Measurements from ENCODE around the gene DIO3. TPM values are rescaled to one million over a fixed set of nuclear protein-coding genes. Genes with fewer than 3 reads are reported as not detected.

The DIO3 gene
- total RNA-seq, 2 donors from 2014 or later: 24.2 to 60.5 TPM

GRCh38 chr14:101604228-101604934 is 43.1 kb downstream of the DIO3 start:
- no peak for DNase-seq
- no peak overlapping the region for H3K4me3 Mint-ChIP-seq
- WGBS, 2 experiments (ENCODE audit: insufficient coverage in 1 of 2, insufficient read length in 1 of 2): 91 to 94% methylated on average over 3 to 7 of the region's 9 CpGs

DNA sequence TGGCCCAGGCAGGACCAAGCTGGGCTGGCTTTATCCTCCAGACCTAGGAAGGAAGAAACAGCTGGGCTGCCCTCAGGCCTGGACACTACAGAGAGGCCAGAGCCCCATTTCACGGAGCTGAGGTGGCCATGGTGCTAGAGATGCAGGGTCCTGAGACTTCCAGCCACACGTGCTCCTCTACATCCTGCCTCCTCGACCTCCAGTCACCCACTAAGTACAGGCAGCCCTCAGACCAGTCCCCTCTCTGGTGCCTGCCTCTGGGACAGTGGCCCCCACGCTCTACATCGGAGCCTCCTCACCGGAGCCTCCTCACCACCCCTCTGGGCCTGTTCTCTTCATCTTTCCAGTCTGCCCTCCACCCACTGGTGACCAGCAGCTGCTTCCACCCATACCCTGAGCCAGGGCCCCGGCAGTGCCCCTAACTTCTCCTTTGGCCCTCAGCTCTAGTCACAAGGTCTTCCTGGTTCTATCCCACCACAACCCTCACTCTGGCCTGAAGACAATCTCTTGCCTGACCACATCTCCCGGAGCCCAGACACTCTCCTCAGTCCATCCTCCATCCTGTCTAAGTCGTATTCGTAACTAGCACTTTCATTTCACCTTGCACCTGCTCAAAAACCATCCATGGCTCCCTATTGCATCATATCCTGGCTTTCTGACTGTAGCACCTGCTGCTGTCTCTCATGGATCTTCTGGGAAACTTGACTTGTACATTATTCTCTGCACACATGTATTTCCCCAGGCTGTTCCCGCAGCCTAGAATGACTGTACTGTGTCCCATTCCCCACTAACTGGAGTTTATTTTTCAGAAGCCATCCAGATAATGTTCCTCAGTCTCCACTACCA is 43.9 kb downstream of the DIO3 start:
- Histone ChIP-seq H3K9ac (ENCODE audit: extremely low read depth, low read length, poor library complexity, severe bottlenecking) (no peak overlapping the region), H3K27ac (ENCODE audit: low read depth, low read length) (no peak overlapping the region), H3K9me3 (ENCODE audit: control insufficient read depth, low read length) (no peaks in the 10 kb centered on the region), H3K27me3 (ENCODE audit: control insufficient read depth, insufficient read depth, low read length, poor library complexity, severe bottlenecking) (peaks cover 34% of the 10 kb centered on the region), H3K36me3 (ENCODE audit: control insufficient read depth, insufficient read depth, low read length) (no peaks in the 10 kb centered on the region), H3K4me3 (ENCODE audit: low read length) (no peak overlapping the region), H3K4me1 (ENCODE audit: control insufficient read depth, insufficient read depth, low read length) (no peaks in the 10 kb centered on the region)
- 90 to 93% methylated on average over 9 to 11 of the region's 11 CpGs for WGBS, 2 experiments (ENCODE audit: insufficient coverage in 1 of 2, insufficient read length in 1 of 2)
- H3K27me3 Mint-ChIP-seq (ENCODE audit: insufficient read depth): peaks cover 32% of the 10 kb centered on the region
- no peak overlapping the region for H3K4me3 Mint-ChIP-seq
- no peaks in the 10 kb centered on the region for H3K9me3 Mint-ChIP-seq
- TF ChIP-seq, protein P1, sequence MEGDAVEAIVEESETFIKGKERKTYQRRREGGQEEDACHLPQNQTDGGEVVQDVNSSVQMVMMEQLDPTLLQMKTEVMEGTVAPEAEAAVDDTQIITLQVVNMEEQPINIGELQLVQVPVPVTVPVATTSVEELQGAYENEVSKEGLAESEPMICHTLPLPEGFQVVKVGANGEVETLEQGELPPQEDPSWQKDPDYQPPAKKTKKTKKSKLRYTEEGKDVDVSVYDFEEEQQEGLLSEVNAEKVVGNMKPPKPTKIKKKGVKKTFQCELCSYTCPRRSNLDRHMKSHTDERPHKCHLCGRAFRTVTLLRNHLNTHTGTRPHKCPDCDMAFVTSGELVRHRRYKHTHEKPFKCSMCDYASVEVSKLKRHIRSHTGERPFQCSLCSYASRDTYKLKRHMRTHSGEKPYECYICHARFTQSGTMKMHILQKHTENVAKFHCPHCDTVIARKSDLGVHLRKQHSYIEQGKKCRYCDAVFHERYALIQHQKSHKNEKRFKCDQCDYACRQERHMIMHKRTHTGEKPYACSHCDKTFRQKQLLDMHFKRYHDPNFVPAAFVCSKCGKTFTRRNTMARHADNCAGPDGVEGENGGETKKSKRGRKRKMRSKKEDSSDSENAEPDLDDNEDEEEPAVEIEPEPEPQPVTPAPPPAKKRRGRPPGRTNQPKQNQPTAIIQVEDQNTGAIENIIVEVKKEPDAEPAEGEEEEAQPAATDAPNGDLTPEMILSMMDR (conservative IDR thresholded peaks at IDR 0.05): no peak
- H3K4me1 Mint-ChIP-seq: no peaks in the 10 kb centered on the region
- no peak overlapping the region for H3K27ac Mint-ChIP-seq
- peak; percentile 30 for DNase-seq
- no peaks in the 10 kb centered on the region for H3K36me3 Mint-ChIP-seq (ENCODE audit: low read depth)

More at GRCh38 chr14:101604228-101604934, 43.1 kb downstream of the DIO3 start:
- Histone ChIP-seq H3K27me3 (ENCODE audit: control insufficient read depth, insufficient read depth, low read length, poor library complexity, severe bottlenecking) (peaks cover 30% of the 10 kb centered on the region), H3K27ac (ENCODE audit: low read depth, low read length) (no peak overlapping the region), H3K4me1 (ENCODE audit: control insufficient read depth, insufficient read depth, low read length) (no peaks in the 10 kb centered on the region), H3K4me3 (ENCODE audit: low read length) (no peak overlapping the region), H3K36me3 (ENCODE audit: control insufficient read depth, insufficient read depth, low read length) (no peaks in the 10 kb centered on the region), H3K9ac (ENCODE audit: extremely low read depth, low read length, poor library complexity, severe bottlenecking) (no peak overlapping the region), H3K9me3 (ENCODE audit: control insufficient read depth, low read length) (no peaks in the 10 kb centered on the region)
- Mint-ChIP-seq H3K27me3 (ENCODE audit: insufficient read depth) (peaks cover 37% of the 10 kb centered on the region), H3K27ac (no peak overlapping the region), H3K4me1 (no peaks in the 10 kb centered on the region), H3K36me3 (ENCODE audit: low read depth) (no peaks in the 10 kb centered on the region), H3K9me3 (no peaks in the 10 kb centered on the region)
- TF ChIP-seq, protein P1 (conservative IDR thresholded peaks at IDR 0.05): no peak

DNA sequence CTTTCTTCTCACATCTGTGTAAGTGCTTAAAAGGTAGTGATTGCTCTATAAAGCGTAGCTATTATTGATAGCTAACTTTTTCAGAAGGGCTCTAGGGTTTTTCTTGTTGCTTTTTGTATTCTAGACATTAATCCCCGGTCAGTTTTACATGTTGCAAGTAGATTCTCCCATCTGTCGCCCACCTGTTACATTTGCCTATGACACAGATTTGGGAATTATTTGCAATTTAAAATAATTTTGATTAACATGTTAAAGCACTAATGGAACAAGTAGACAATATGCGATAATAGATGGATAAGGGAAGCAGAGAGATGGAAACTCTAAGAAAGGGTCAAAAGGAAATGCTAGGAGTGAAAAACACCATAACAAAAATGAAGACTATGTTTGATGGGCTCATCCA is 44.5 kb downstream of the DIO3 start:
- Mint-ChIP-seq H3K36me3 (ENCODE audit: low read depth) (no peaks in the 10 kb centered on the region), H3K4me1 (no peaks in the 10 kb centered on the region), H3K27me3 (ENCODE audit: insufficient read depth) (peaks cover 36% of the 10 kb centered on the region), H3K4me3 (no peak overlapping the region), H3K9me3 (no peaks in the 10 kb centered on the region), H3K27ac (no peak overlapping the region)
- Histone ChIP-seq H3K9me3 (ENCODE audit: control insufficient read depth, low read length) (no peaks in the 10 kb centered on the region), H3K27me3 (ENCODE audit: control insufficient read depth, insufficient read depth, low read length, poor library complexity, severe bottlenecking) (peaks cover 34% of the 10 kb centered on the region), H3K4me1 (ENCODE audit: control insufficient read depth, insufficient read depth, low read length) (no peaks in the 10 kb centered on the region), H3K36me3 (ENCODE audit: control insufficient read depth, insufficient read depth, low read length) (no peaks in the 10 kb centered on the region), H3K27ac (ENCODE audit: low read depth, low read length) (no peak overlapping the region), H3K4me3 (ENCODE audit: low read length) (no peak overlapping the region), H3K9ac (ENCODE audit: extremely low read depth, low read length, poor library complexity, severe bottlenecking) (no peak overlapping the region)
- WGBS, 2 experiments (ENCODE audit: insufficient coverage in 1 of 2, insufficient read length in 1 of 2): 94 to 100% methylated on average over 2 to 4 of the region's 4 CpGs
- TF ChIP-seq, protein P1 (conservative IDR thresholded peaks at IDR 0.05): no peak
- no peak for DNase-seq

Other genes with a start within 250 kb of the DIO3 start
- 100 to 1,000 TPM; 116 to 117 TPM for gene PPP2R5C, start 200.2 kb downstream of the DIO3 start, total RNA-seq